Erythroblast (primary cell): Measurements from ENCODE around the gene PNLDC1.

Experiments used
- GATA1 ChIP-seq: IDR thresholded peaks from 2 replicates; pipeline ENCODE4 v1.6.1; 2011; ENCODE audit warnings: low read depth, mild to moderate bottlenecking, control low read depth, low read length, moderate library complexity
- POLR2A ChIP-seq: IDR thresholded peaks from 2 replicates; pipeline ENCODE4 v1.6.1; 2011; ENCODE audit warnings: mild to moderate bottlenecking, low read length

DNA sequence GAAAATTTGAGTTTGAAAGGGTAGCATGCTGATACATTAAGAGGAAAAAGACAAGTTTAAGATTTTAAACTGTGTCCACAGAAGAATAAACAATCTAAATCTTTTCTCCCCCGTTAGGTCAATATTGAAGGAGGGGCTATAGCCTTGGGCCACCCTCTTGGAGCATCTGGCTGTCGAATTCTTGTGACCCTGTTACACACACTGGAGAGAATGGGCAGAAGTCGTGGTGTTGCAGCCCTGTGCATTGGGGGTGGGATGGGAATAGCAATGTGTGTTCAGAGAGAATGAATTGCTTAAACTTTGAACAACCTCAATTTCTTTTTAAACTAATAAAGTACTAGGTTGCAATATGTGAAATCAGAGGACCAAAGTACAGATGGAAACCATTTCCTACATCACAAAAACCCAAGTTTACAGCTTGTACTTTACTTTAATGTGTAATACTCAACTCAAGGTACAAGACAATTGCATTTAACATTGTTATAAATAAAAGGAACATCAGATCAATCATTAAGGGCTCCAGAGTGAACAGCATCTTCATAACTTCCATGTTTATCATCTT is 21.5 kb upstream of the PNLDC1 start:
- TF ChIP-seq POLR2A (no peak), GATA1 (no peak)
